Keratinocyte (primary cell): ENCODE measurements around the gene DCXR. TPM values are rescaled to one million over a fixed set of nuclear protein-coding genes. Genes with fewer than 3 reads are reported as not detected.

Source experiments
- DNase-seq: peaks from one replicate; pipeline ENCODE4 v3.0.0-alpha.2; 2011; ENCODE audit warnings: low read depth, missing footprints, low spot score
- FAIRE-seq: peaks from 2 replicates; lab custom pipeline; 2011; peaks lifted over from hg19 to GRCh38; lab: Jason Lieb, UNC
- H2AFZ ChIP-seq: 2 replicates; pipeline ENCODE4 v1.6.0; 2012; ENCODE audit warnings: low read length, control low read depth, inconsistent platforms; ENCODE audit not compliant: control insufficient read depth
- H3K27ac ChIP-seq: 2 replicates; pipeline ENCODE4 v1.5.1; 2011; ENCODE audit warnings: low read length; ENCODE audit not compliant: control insufficient read depth, insufficient read depth
- H3K27me3 ChIP-seq: 3 replicates; pipeline ENCODE4 v1.6.0; 2011; ENCODE audit warnings: low read length; ENCODE audit not compliant: control insufficient read depth, insufficient read depth; ENCODE audit errors: extremely low read depth
- H3K36me3 ChIP-seq, 2 experiments: 2 replicates in 1 of 2; 3 replicates in 1 of 2; pipeline ENCODE4 v1.5.1; 2011; ENCODE audit warnings: low read length in 2 of 2, mild to moderate bottlenecking in 1 of 2; ENCODE audit not compliant: control insufficient read depth in 2 of 2, insufficient read depth in 2 of 2; ENCODE audit errors: extremely low read depth in 1 of 2
- H3K4me1 ChIP-seq: 3 replicates; pipeline ENCODE4 v1.5.1; 2011; ENCODE audit warnings: low read length; ENCODE audit not compliant: control insufficient read depth, insufficient read depth; ENCODE audit errors: extremely low read depth
- H3K4me2 ChIP-seq: 3 replicates; pipeline ENCODE4 v1.6.0; 2011; ENCODE audit warnings: low read depth, low read length; ENCODE audit not compliant: control insufficient read depth, insufficient read depth; ENCODE audit errors: extremely low read depth
- H3K4me3 ChIP-seq, 3 experiments: fragments of 200-600 bp in 1 of 3; sonication (generic) in 1 of 3; 2 replicates in 2 of 3; 3 replicates in 1 of 3; pipeline ENCODE4 v1.5.1; 2011 to 2016; ENCODE audit warnings: low read length in 3 of 3, mild to moderate bottlenecking in 3 of 3, control low read depth in 2 of 3, inconsistent platforms in 1 of 3, low read depth in 1 of 3, mixed read lengths in 1 of 3, mixed run types in 1 of 3, moderate library complexity in 1 of 3; ENCODE audit not compliant: control insufficient read depth in 2 of 3, insufficient read depth in 2 of 3; ENCODE audit errors: extremely low read depth in 1 of 3
- H3K79me2 ChIP-seq: 2 replicates; pipeline ENCODE4 v1.6.0; 2012; ENCODE audit warnings: low read length; ENCODE audit not compliant: control insufficient read depth, insufficient read depth
- H3K9ac ChIP-seq: 3 replicates; pipeline ENCODE4 v1.6.0; 2011; ENCODE audit warnings: low read length; ENCODE audit not compliant: control insufficient read depth, insufficient read depth; ENCODE audit errors: extremely low read depth
- H3K9me1 ChIP-seq: 3 replicates; pipeline ENCODE4 v1.6.0; 2011; ENCODE audit warnings: low read length; ENCODE audit not compliant: control insufficient read depth, insufficient read depth; ENCODE audit errors: extremely low read depth
- H3K9me3 ChIP-seq: 2 replicates; pipeline ENCODE4 v1.5.1; 2012; ENCODE audit warnings: low read depth, low read length; ENCODE audit not compliant: control insufficient read depth
- H4K20me1 ChIP-seq: 3 replicates; pipeline ENCODE4 v1.6.0; 2011; ENCODE audit warnings: low read length; ENCODE audit not compliant: control insufficient read depth, insufficient read depth; ENCODE audit errors: extremely low read depth
- EZH2 ChIP-seq: IDR thresholded peaks from one replicate; pipeline ENCODE4 v1.6.1; 2012; ENCODE audit warnings: inconsistent platforms, mild to moderate bottlenecking, low read length, moderate library complexity
- dilution Hi-C: fragments of 300-500 bp; cut with MboI; formaldehyde crosslinking; loops from one replicate; pipeline ENCODE4 v1.7.0; 2020; ENCODE audit warnings: low sequenced_read_pairs; ENCODE audit not compliant: extremely low pct_ligation_motif_present
- polyA plus RNA-seq, 5 experiments: library from polyadenylated mRNA; depleted of rRNA in 3 of 5; stranded (reverse) in 3 of 5; stranded (forward) in 1 of 5; unstranded in 1 of 5; fragments of >200 nt; gene quantifications; 1 replicate in 1 of 5; 2 replicates in 3 of 5; 3 replicates in 1 of 5; pipeline versions ENCODE4 v1.2.1 to v1.2.3, GENCODE V29; 2011 to 2012; ENCODE audit warnings: missing spikeins in 2 of 5, low read depth in 1 of 5, low replicate concordance in 1 of 5
- TF ChIP-seq, protein P1 (sequence below), 3 experiments: IDR thresholded peaks in 1 of 3; conservative IDR thresholded peaks in 1 of 3; optimal IDR thresholded peaks in 1 of 3; 2 replicates in 2 of 3; 3 replicates in 1 of 3; pipeline versions ENCODE3 to v1.5.1; 2011; ENCODE audit warnings: low read length in 3 of 3, mild to moderate bottlenecking in 3 of 3, moderate library complexity in 2 of 3, control low read depth in 1 of 3, inconsistent platforms in 1 of 3; ENCODE audit not compliant: insufficient read depth in 2 of 3; ENCODE audit errors: extremely low read depth in 1 of 3

DCXR gene
- polyA plus RNA-seq, 1 donor (not counting 4 experiments of a cell fraction or from before 2014, with no cell fraction given): 45.4 TPM

DNA sequence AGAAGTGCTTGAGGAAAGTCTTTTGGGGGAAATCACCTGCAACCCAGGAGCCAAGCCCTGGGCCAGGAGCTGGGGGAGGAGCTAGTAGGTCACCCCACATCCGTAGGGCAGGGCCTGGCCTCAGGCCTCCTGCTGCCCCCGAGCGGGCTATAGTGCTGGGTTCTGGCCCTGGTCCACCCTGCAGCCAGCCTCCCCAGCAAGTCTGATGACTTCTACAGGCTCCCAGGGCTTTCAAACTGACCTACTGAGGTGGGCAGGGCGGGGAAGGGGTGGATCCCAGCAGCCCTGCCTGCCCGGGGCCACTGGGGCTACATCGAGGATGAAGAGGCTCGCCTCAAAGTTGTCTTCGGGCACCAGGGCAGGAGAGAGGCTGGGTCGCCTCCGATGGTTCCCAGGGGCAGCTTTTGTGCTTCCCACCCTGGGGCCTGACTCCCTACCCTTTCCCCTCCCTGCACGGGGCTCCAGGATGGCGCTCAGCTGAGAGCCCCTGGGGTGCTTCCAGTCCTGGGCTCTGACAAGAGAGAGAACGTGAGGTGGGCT, 19.8 kb downstream of the DCXR start:
- no peak for TF ChIP-seq EZH2
- TF ChIP-seq, protein P1, sequence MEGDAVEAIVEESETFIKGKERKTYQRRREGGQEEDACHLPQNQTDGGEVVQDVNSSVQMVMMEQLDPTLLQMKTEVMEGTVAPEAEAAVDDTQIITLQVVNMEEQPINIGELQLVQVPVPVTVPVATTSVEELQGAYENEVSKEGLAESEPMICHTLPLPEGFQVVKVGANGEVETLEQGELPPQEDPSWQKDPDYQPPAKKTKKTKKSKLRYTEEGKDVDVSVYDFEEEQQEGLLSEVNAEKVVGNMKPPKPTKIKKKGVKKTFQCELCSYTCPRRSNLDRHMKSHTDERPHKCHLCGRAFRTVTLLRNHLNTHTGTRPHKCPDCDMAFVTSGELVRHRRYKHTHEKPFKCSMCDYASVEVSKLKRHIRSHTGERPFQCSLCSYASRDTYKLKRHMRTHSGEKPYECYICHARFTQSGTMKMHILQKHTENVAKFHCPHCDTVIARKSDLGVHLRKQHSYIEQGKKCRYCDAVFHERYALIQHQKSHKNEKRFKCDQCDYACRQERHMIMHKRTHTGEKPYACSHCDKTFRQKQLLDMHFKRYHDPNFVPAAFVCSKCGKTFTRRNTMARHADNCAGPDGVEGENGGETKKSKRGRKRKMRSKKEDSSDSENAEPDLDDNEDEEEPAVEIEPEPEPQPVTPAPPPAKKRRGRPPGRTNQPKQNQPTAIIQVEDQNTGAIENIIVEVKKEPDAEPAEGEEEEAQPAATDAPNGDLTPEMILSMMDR (optimal IDR thresholded peaks at IDR 0.05 in 1 of 3, IDR thresholded peaks at IDR 0.05 in 1 of 3, conservative IDR thresholded peaks at IDR 0.05 in 1 of 3; ENCODE audit: extremely low read depth in 1 of 3, insufficient read depth in 2 of 3, low read length in 3 of 3): no peak
- Histone ChIP-seq H3K9me3 (no peaks in the 10 kb centered on the region), H3K27me3 (no peaks in the 10 kb centered on the region), H2AFZ (no peak overlapping the region), H4K20me1 (peaks cover 6% of the 10 kb centered on the region), H3K4me1 (peaks cover 32% of the 10 kb centered on the region), H3K79me2 (peaks cover 5% of the 10 kb centered on the region), H3K9me1 (no peaks in the 10 kb centered on the region), H3K36me3 (peaks cover 0 to 4% of the 10 kb centered on the region in 2 experiments), H3K4me3 (no peak overlapping the region), H3K9ac (no peak overlapping the region), H3K4me2 (no peak overlapping the region), H3K27ac (no peak overlapping the region)
- DNase-seq (no peak), FAIRE-seq (no peak)
- dilution Hi-C loops: no loop called here

DNA sequence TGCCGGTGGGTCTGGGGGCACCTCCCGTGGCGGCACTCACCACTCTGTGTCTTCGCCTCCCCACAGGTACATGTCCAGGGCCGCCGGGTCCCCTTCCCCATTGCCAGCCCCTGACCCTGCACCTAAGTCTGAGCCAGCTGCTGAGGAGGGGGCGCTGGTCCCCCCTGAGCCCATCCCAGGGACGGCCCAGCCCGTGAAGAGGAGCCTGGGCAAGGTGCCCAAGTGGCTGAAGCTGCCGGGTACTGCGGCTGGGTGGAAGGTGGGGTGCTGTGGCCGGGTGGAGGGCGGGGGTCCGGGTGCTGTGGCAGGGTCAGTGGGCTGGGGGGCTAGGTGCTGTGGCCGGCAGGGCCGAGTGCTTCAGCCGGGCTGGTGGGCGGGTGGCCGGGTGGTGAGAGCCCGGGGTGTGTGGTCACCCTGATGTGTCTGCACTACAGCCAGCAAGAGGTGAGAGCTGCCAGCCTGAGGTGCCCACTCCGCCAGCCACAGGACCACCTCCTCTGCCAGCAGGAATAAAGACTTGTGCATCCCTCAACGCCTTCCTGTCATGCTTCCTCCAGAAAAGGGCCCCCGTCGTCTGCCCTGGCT, 20.5 kb downstream of the DCXR start:
- no peak overlapping the region for H3K4me3 ChIP-seq
- peaks cover 0 to 4% of the 10 kb centered on the region in 2 experiments for H3K36me3 ChIP-seq
- peaks cover 6% of the 10 kb centered on the region for H4K20me1 ChIP-seq
- peaks cover under 1% of the 10 kb centered on the region for H3K79me2 ChIP-seq
- DNase-seq (no peak), FAIRE-seq (no peak)
- H3K4me1 ChIP-seq: peaks cover 29% of the 10 kb centered on the region
- H3K9me3 ChIP-seq: no peaks in the 10 kb centered on the region
- dilution Hi-C loops: no loop called here
- TF ChIP-seq EZH2: no peak
- TF ChIP-seq, protein P1 (optimal IDR thresholded peaks at IDR 0.05 in 1 of 3, IDR thresholded peaks at IDR 0.05 in 1 of 3, conservative IDR thresholded peaks at IDR 0.05 in 1 of 3; ENCODE audit: extremely low read depth in 1 of 3, insufficient read depth in 2 of 3, low read length in 3 of 3): no peak
- no peaks in the 10 kb centered on the region for H3K27me3 ChIP-seq
- no peak overlapping the region for H3K9ac ChIP-seq
- H3K27ac ChIP-seq: no peak overlapping the region
- H3K4me2 ChIP-seq: no peak overlapping the region
- H3K9me1 ChIP-seq: no peaks in the 10 kb centered on the region
- H2AFZ ChIP-seq: no peak overlapping the region
